H1 (cell line): ENCODE measurements around the gene GBX1. TPM values are rescaled to one million over a fixed set of nuclear protein-coding genes. Genes with fewer than 3 reads are reported as not detected.

Experiments used
- CBX8 ChIP-seq: fragments of 300-800, 300-1000 bp; sonication (generic); IDR thresholded peaks from 2 replicates; pipeline ENCODE4 v1.7.1; 2016; ENCODE audit warnings: low read depth, low read length, borderline replicate concordance
- CHD1 ChIP-seq: IDR thresholded peaks from 2 replicates; pipeline ENCODE4 v1.6.1; 2012; ENCODE audit warnings: low read depth, low read length, improper control_type of control experiment
- CTBP2 ChIP-seq: IDR thresholded peaks from 2 replicates; pipeline ENCODE4 v1.7.0; 2011; ENCODE audit warnings: borderline replicate concordance, mild to moderate bottlenecking, moderate library complexity, mixed read lengths, low read length; ENCODE audit not compliant: insufficient read depth, insufficient read length
- CTCF ChIP-seq, 3 experiments: IDR thresholded peaks; 1 replicate in 2 of 3; 2 replicates in 1 of 3; pipeline versions ENCODE4 v1.5.1 to v1.6.1; 2011; ENCODE audit warnings: low read length in 3 of 3, mild to moderate bottlenecking in 3 of 3, inconsistent platforms in 2 of 3, low read depth in 1 of 3, moderate library complexity in 1 of 3; ENCODE audit not compliant: insufficient read depth in 1 of 3; ENCODE audit errors: control extremely low read depth in 1 of 3
- SIRT6 ChIP-seq: IDR thresholded peaks from one replicate; pipeline ENCODE4 v1.7.1; 2012; ENCODE audit warnings: low read length, inconsistent platforms
- SP2 ChIP-seq: IDR thresholded peaks from 2 replicates; pipeline ENCODE4 v1.6.1; 2012; ENCODE audit warnings: mild to moderate bottlenecking, low read length, inconsistent platforms
- TBP ChIP-seq: IDR thresholded peaks from 2 replicates; pipeline ENCODE4 v1.6.1; 2011; ENCODE audit warnings: low read depth, low read length, improper control_type of control experiment
- ZNF274 ChIP-seq: IDR thresholded peaks from 2 replicates; pipeline ENCODE4 v1.7.0; 2012; ENCODE audit warnings: low read length, borderline replicate concordance; ENCODE audit errors: extremely low read depth
- polyA plus RNA-seq, 7 experiments: library from polyadenylated mRNA; depleted of rRNA in 3 of 7; stranded (reverse) in 5 of 7; unstranded in 2 of 7; fragments of >200 nt in 5 of 7; fragments of 200-250 nt in 2 of 7; gene quantifications; 1 replicate in 5 of 7; 2 replicates in 1 of 7; 4 replicates in 1 of 7; pipeline versions ENCODE4 v1.2.1 to v1.2.3, GENCODE V29; 2011 to 2013; ENCODE audit warnings: missing spikeins in 2 of 7, mixed read lengths in 2 of 7
- total RNA-seq: library from RNA; stranded (reverse); fragmentation: NEBNext Ultra II Directional; extraction: Animal tissue kit (Norgen Biotek cat#: 25700); gene quantifications from 2 replicates; pipeline ENCODE4 v1.2.1, GENCODE V29; 2021

Gene GBX1
- total and polyA plus RNA-seq, 2 of the 8 experiments (the other 6 are each of a cell fraction or from before 2014, with no cell fraction given) = not detected

- TF ChIP-seq CBX8 (no peak), CHD1 (no peak), TBP (no peak), CTBP2 (no peak), SIRT6 (no peak), ZNF274 (no peak), CTCF (IDR thresholded peaks at IDR 0.05; ENCODE audit: control extremely low read depth in 1 of 3, insufficient read depth in 1 of 3, low read depth in 1 of 3, low read length in 3 of 3) (no peak), SP2 (no peak)
These were observed 31.7 kb upstream of the GBX1 start (continued) for GRCh38 chr7:151198945-151199848.
